HL-60 (cell line): ENCODE data around the gene TRIO.

Experiments
- CTCF ChIP-seq: IDR thresholded peaks from one replicate; pipeline ENCODE4 v1.5.1; 2011; ENCODE audit warnings: low read length, control low read depth, inconsistent platforms; ENCODE audit not compliant: insufficient read depth
- POLR2AphosphoS5 ChIP-seq: IDR thresholded peaks from 2 replicates; pipeline ENCODE4 v1.6.1; 2012; ENCODE audit warnings: low read depth

DNA sequence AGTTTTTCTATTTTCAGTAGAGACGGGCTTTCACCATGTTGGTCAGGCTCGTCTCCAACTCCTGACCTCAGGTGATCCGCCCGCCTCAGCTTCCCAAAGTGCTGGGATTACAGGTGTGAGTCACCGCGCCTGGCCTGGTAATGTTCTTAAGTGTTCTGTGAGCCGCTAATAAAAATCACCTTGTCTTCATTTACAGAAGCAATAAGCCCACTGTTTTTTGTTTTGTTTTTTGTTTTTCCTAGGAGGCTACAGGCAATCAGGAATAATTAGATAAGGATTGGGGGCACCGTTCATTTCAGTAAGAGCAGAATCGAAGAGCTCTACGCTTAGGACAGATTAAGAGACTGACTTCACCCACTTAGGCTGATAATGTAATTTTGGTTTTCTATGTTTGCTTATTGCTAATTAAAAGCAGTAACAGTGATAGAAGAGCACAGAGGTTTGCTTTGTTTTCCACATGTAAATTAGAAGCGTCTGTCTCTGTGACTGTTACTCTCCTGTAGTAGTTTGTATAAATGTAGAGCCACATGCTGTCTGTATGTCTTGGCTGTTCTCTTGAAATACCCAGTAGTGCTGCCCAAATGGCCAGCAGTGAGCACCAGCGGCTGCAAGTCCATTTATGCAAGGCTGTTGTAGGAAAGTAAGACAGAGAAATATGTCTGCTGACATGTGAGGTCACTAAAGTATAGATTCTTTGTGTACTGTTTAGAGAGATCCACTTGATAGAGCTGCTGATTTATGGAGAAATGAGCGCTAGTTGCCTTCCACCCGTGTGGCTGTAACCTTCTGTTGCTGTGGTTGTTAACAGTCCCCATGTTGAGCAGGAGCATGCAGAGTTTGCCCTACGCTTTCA lies 30.5 kb downstream of the TRIO start:
- TF ChIP-seq POLR2AphosphoS5 (no peak), CTCF (no peak)
